ENCODE data around the gene FBXW10B.
"Not testable (repeated sequence)": the region's sequence is repeated elsewhere in the genome, so short reads cannot be mapped to it uniquely, and the experiment has no call there.

- TF ChIP-seq, protein P1, sequence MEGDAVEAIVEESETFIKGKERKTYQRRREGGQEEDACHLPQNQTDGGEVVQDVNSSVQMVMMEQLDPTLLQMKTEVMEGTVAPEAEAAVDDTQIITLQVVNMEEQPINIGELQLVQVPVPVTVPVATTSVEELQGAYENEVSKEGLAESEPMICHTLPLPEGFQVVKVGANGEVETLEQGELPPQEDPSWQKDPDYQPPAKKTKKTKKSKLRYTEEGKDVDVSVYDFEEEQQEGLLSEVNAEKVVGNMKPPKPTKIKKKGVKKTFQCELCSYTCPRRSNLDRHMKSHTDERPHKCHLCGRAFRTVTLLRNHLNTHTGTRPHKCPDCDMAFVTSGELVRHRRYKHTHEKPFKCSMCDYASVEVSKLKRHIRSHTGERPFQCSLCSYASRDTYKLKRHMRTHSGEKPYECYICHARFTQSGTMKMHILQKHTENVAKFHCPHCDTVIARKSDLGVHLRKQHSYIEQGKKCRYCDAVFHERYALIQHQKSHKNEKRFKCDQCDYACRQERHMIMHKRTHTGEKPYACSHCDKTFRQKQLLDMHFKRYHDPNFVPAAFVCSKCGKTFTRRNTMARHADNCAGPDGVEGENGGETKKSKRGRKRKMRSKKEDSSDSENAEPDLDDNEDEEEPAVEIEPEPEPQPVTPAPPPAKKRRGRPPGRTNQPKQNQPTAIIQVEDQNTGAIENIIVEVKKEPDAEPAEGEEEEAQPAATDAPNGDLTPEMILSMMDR (conservative IDR thresholded peaks at IDR 0.05; ENCODE audit: low read depth, low read length) = not testable (repeated sequence)
- not testable (repeated sequence) for TF ChIP-seq EZH2 (IDR thresholded peaks at IDR 0.05; ENCODE audit: borderline replicate concordance, low read depth, low read length, poor library complexity, severe bottlenecking)
Observed at GRCh38 chr17:15592960-15593359, 26.5 kb downstream of the FBXW10B start.
